Activated B cell treated with CpG ODN at 0.5 μM for 24 hours (primary cell): ENCODE results near the gene RASAL2. TPM values are rescaled to one million over a fixed set of nuclear protein-coding genes. Genes with fewer than 3 reads are reported as not detected.

Experiments used
- ATAC-seq: fragments of 200-7000 bp; cut with Tn5 transposase; one replicate; pipeline ENCODE4 v1.10.0; 2021; ENCODE audit warnings: low read depth, mild to moderate bottlenecking, moderate library complexity
- CTCF ChIA-PET: fragments of 350-600 bp; sonication (Branson Sonifier 250); formaldehyde crosslinking; loops from one replicate; lab custom pipeline; 2021; ENCODE audit warnings: antibody characterized with exemption; lab: Charles Lee
- POLR2A ChIA-PET: fragments of 350-600 bp; sonication (Branson Sonifier 250); formaldehyde crosslinking; loops from one replicate; lab custom pipeline; 2021; ENCODE audit warnings: antibody characterized with exemption; lab: Charles Lee
- DNase-seq: peaks from one replicate; pipeline ENCODE4 v3.0.0; 2022
- H3K27ac Mint-ChIP-seq: one replicate; pipeline ENCODE4 v1.8.0; 2020; ENCODE audit warnings: mixed read lengths
- H3K27me3 Mint-ChIP-seq: one replicate; pipeline ENCODE4 v1.8.0; 2021; ENCODE audit warnings: mixed read lengths
- H3K36me3 Mint-ChIP-seq: one replicate; pipeline ENCODE4 v1.8.0; 2021; ENCODE audit warnings: low read depth, mixed read lengths
- H3K4me1 Mint-ChIP-seq: one replicate; pipeline ENCODE4 v1.8.0; 2021; ENCODE audit warnings: mixed read lengths
- H3K4me3 Mint-ChIP-seq: one replicate; pipeline ENCODE4 v1.8.0; 2020; ENCODE audit warnings: mild to moderate bottlenecking, mixed read lengths
- H3K9me3 Mint-ChIP-seq: one replicate; pipeline ENCODE4 v1.8.0; 2020; ENCODE audit warnings: mixed read lengths
- CTCF ChIP-seq: fragments of 200-600 bp; IDR thresholded peaks from one replicate; pipeline ENCODE4 v1.8.0; 2022; ENCODE audit warnings: antibody characterized with exemption, mild to moderate bottlenecking
- intact Hi-C: fragments of 100-400 bp; cut with micrococcal nuclease; formaldehyde crosslinking; loops from one replicate; pipeline ENCODE4 v1.15.1; 2024
- total RNA-seq: library from RNA; stranded (reverse); gene quantifications from 2 replicates; pipeline ENCODE4 v1.2.3, GENCODE V29; 2022

RASAL2 gene
- total RNA-seq, 1 donor from 2014 or later = 0.16 TPM

DNA sequence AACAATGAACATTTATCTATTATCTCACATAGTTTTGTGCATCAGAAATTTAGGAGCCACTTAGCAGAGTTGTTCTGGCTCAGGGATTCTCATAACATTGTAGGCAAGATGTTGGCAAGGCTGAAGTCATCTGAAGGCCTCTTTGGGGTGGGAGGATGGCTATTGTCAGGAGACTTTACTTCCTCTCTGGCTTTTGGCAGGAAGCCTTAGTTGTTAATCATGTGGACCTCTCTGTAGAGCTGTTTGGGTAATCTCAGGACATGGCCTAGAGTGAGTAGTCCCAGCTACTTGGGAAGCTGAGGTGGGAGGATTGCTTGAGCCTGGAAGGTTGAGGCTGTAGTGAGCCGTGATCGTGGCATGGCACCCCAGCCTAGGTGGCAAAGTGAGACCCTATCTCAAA, 40.2 kb downstream of the RASAL2 start:
- CTCF ChIA-PET = no interaction called here
- peaks cover 10% of the 10 kb centered on the region for H3K27me3 Mint-ChIP-seq
- POLR2A ChIA-PET = no interaction called here
- intact Hi-C loops = no loop called here
- DNase-seq = no peak
- no peaks in the 10 kb centered on the region for H3K9me3 Mint-ChIP-seq
- ATAC-seq = no peak
- H3K36me3 Mint-ChIP-seq = no peaks in the 10 kb centered on the region
- no peak overlapping the region for H3K4me3 Mint-ChIP-seq
- no peak overlapping the region for H3K27ac Mint-ChIP-seq
- TF ChIP-seq CTCF = no peak
- no peaks in the 10 kb centered on the region for H3K4me1 Mint-ChIP-seq

GRCh38 chr1:178137238-178137637, 43.3 kb downstream of the RASAL2 start:
- DNase-seq = no peak
- H3K27ac Mint-ChIP-seq = no peak overlapping the region
- peaks cover 13% of the 10 kb centered on the region for H3K27me3 Mint-ChIP-seq
- H3K9me3 Mint-ChIP-seq = no peaks in the 10 kb centered on the region
- POLR2A ChIA-PET = no interaction called here
- no peak overlapping the region for H3K4me3 Mint-ChIP-seq
- H3K4me1 Mint-ChIP-seq = no peaks in the 10 kb centered on the region
- no peak for TF ChIP-seq CTCF
- H3K36me3 Mint-ChIP-seq = no peaks in the 10 kb centered on the region
- intact Hi-C loops = no loop called here
- CTCF ChIA-PET = no interaction called here
- no peak for ATAC-seq

DNA sequence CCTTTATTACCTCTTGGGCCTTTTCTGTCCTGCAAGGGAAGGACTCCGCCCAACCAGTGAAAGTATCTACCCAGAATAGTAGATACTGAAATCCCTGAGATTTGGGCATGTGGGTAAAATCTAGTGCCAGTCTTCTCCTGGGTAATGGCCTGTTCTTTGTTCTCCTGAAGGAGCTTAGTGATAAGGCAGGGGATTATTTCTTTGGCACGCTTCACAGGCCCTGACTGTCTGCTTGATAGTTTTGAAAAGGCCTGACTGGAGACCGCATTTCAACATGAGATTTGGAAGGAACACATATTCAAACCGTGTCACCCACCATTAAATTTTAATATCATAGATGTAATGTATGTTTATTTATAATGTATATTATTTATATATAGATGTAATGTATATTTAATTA, 48.9 kb downstream of the RASAL2 start:
- no peak for DNase-seq
- Mint-ChIP-seq H3K27ac (no peak overlapping the region), H3K4me1 (no peaks in the 10 kb centered on the region), H3K4me3 (no peak overlapping the region), H3K27me3 (peaks cover 7% of the 10 kb centered on the region), H3K9me3 (no peaks in the 10 kb centered on the region), H3K36me3 (no peaks in the 10 kb centered on the region)
- ATAC-seq = no peak
- TF ChIP-seq CTCF = no peak
- ChIA-PET POLR2A (no interaction called here), CTCF (no interaction called here)
- intact Hi-C loops = no loop called here

- no peak for ATAC-seq
- Mint-ChIP-seq H3K4me1 (no peaks in the 10 kb centered on the region), H3K27me3 (peaks cover 7% of the 10 kb centered on the region), H3K36me3 (no peaks in the 10 kb centered on the region), H3K9me3 (no peaks in the 10 kb centered on the region), H3K27ac (no peak overlapping the region), H3K4me3 (no peak overlapping the region)
- DNase-seq = no peak
- intact Hi-C loops = no loop called here
- ChIA-PET CTCF (no interaction called here), POLR2A (no interaction called here)
- TF ChIP-seq CTCF = no peak
These were observed 50.1 kb downstream of the RASAL2 start for GRCh38 chr1:178143730-178144690.

GRCh38 chr1:178145605-178146004, 51.7 kb downstream of the RASAL2 start:
- ATAC-seq = no peak
- no peaks in the 10 kb centered on the region for H3K9me3 Mint-ChIP-seq
- no peak for TF ChIP-seq CTCF
- H3K4me1 Mint-ChIP-seq = no peaks in the 10 kb centered on the region
- POLR2A ChIA-PET = no interaction called here
- peaks cover 5% of the 10 kb centered on the region for H3K27me3 Mint-ChIP-seq
- H3K4me3 Mint-ChIP-seq = no peak overlapping the region
- H3K27ac Mint-ChIP-seq = no peak overlapping the region
- CTCF ChIA-PET = no interaction called here
- no peak for DNase-seq
- intact Hi-C loops = no loop called here
- H3K36me3 Mint-ChIP-seq = no peaks in the 10 kb centered on the region
